HG03457 (cell line): ENCODE results near the gene RPL36.
"Not testable (repeated sequence)": the region's sequence is repeated elsewhere in the genome, so short reads cannot be mapped to it uniquely, and the experiment has no call there.

ENCODE experiments used
- ATAC-seq: cut with Tn5 transposase; IDR thresholded peaks from one replicate; pipeline ENCODE4 v1.9.1; 2021; ENCODE audit warnings: moderate number of reproducible peaks; ENCODE audit not compliant: unreplicated experiment

Gene RPL36

GRCh38 chr19:5703819-5704818 is 14.0 kb downstream of the RPL36 start:
- no peak for ATAC-seq

GRCh38 chr19:5705552-5705951 is 15.5 kb downstream of the RPL36 start:
- no peak for ATAC-seq

- no peak for ATAC-seq
Measured at GRCh38 chr19:5706876-5707573, 16.9 kb downstream of the RPL36 start.

GRCh38 chr19:5707576-5708575 is 17.8 kb downstream of the RPL36 start:
- ATAC-seq: no peak

DNA sequence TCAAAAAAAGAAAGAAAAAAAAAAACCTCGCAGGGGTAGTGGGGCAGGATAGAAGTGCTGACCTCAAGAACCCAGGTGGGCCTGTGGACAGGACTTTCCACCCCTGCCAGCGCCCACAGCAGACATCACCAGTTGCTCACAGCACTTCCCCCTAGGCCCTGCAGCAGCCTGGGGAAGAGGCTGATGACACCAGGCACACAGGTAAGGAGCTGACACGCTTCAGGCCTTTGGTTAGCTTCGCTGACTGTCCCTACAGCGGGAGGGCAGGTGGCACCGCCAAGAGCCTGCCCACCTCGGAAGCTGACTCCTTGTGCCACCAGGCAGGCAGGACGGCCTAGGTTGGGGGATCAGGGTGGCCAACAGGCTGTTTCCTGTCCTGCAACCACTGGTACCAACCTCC is 20.9 kb downstream of the RPL36 start:
- no peak for ATAC-seq

DNA sequence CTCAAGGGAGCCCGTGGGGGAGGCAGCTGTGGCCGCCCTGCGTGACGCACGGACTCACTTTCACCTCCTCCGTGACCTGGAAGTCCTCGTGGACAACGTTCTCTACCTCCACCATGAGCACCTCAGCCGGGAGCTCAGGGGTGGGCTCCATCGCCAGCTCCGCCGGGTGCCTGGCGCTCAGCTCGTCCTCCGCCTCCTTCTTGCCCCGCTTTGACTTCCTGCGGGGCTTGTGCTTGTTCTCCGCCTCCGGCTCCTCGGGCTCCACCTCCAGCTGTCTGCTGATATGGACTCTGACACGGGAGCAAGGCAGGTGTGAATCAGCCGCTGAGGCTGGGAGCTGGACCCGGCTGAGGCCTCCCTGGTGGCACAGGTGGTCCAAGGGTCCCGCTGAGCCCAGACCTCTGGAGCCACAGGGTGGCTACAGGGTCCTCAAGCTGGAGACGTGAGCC is 21.6 kb downstream of the RPL36 start:
- ATAC-seq: no peak

GRCh38 chr19:5713228-5713627 is 23.1 kb downstream of the RPL36 start:
- no peak for ATAC-seq

GRCh38 chr19:5714816-5715215 is 24.7 kb downstream of the RPL36 start:
- ATAC-seq: no peak

DNA sequence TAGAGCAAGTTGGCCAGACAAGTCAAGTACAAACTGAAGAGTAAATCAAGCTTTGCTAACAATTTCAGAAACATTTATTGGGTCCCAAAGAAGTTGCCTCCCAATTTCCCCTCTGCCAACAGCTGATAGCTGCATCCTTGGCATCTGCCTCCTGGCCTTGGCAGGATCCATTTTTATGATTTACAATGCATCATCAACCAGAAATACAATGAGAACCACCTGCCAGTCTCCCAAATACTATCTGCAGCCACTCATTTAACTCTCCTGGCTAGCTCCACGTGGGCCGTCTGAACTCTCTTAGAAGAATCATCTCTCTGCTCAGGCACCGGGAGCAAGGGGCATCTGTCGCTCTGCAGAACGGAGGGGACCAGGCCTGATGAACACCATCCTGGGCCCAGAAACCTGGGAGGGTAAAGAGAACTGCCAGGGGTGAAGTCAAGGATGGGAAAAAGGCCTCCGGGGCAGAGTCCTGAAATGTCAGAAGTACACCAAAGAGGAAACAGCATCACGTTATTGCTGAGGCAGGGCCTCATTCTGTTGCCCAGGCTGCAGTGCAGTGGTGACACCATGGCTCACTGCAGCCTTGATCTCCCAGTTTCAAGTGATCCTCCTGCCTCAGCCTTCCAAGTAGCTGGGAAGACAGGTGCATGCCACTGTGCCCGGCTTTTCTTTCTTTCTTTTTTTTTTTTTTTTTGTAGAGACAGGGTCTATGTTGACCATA is 27.3 kb downstream of the RPL36 start:
- no peak for ATAC-seq

DNA sequence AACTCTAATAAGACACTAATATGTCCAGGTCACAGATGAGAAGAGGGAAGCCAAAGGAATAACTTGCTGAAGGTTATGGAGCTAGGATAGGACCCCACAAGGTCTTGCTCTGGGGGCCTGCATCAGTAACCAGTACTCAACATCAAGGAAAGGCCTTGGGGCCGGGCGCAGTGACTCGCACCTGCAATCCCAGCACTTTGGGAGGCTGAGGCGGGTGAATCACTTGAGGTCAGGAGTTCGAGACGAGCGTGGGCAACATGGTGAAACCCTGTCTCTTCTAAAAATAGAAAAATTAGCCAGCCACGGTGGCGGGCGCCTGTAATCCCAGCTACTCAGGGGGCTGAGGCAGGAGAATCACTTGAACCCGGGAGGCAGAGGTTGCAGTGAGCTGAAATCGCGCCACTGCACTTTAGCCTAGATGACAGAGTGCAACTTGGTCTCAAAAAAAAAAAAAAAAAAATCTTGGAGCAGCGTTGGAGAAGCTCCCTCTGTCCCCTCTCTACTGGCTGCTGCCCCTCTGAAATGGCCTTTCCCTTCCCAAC is 28.0 kb downstream of the RPL36 start:
- ATAC-seq: no peak

DNA sequence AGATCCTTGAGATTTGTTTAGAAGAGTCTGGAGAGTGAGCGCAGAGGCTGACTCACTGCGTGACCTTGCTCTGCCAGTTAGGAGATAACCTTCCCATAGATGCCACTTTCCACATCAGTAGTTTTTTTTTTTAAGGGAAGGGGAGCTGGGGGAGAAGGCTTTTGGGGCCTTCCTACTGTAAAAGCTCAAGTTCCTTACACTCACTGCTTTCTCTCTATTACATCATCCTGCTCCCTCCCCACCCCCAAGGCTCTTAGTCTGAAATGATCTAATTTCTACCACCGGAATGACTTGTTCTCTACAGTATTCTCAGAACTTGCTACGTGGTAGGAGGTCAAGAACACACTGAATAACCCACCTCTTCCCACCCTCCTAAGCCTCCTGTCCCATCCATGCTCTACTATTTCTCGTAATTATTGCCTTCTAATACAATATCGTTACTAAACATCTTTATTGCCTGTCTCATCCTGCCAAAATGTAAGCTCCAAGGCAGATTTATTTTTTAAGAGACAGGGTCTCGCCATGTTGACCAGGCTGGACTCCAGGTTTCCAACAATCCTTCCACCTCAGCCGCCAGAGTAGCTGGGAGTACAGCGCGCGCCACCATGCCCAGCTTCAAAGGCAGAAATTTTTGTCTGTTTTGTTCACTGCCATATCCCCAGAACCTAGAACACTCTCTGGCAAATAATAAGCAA is 28.6 kb downstream of the RPL36 start:
- no peak for ATAC-seq

DNA sequence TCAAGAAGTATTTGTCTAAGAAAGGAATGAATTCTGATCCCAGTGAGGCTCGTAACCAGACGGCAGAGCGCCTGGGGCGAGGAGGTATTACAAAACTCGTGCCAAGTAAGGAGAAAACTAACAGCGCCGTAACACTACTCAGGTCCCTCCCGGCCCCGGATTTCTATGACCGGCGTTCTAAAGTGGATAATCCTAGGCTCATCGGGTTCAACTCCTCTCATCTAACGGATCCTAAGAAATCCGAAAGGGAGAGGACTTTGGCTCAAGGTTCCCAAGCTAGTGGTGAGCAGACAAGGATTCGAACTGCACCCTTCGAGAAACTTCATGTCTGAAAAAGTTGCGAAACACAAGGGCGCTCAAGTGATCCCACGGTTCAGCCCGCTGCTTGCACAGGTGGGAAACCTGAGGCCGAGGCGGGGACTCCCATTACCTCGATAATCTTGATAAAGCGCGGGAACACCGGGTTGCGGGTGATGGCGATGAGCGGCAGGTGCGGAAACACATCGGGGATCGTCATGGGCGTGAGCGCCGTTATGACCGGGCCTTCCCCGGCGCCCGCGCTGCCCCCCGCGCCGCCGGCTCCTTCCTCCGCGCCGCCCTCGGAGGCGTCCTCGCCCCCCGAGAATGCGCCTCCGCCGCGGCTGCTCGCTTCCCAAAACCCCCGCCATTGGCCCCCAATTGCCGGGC is 29.3 kb downstream of the RPL36 start:
- ATAC-seq: peak; percentile 11

GRCh38 chr19:5719961-5720790 is 30.1 kb downstream of the RPL36 start, which contains the start of the genes CATSPERD and LONP1:
Gene CATSPERD (plus strand): TSS chr19:5720637. CDS start chr19:5720738, 101 bp downstream.
Gene LONP1 (minus strand): TSS chr19:5720146. CDS start chr19:5720132, 14 bp downstream.
- peak; percentile 74 for ATAC-seq

GRCh38 chr19:5727453-5728050 is 37.5 kb downstream of the RPL36 start:
- no peak for ATAC-seq

DNA sequence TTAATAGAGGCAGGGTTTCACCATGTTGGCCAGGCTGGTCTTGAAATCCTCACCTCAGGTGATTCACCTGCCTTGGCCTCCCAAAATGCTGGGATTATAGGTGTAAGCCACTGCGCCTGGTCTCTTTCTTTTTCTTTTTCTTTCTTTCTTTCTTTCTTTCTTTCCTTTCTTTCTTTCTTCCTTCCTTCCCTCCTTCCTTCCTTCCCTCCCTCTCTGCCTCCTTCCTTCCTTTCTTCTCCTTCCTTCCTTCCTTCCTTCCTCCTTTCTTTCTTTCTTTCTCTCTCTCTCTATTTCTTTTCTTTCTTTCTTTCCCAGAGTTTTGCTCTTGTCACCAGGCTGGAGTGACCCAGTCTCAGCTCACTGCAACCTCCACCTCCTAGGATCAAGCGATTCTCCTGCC is 43.1 kb downstream of the RPL36 start:
- ATAC-seq: not testable (repeated sequence)

GRCh38 chr19:5738423-5738822 is 48.3 kb downstream of the RPL36 start:
- no peak for ATAC-seq
